HepG2 (cell line): ENCODE data around the gene TAF6. TPM values are rescaled to one million over a fixed set of nuclear protein-coding genes. Genes with fewer than 3 reads are reported as not detected.
A peak's percentile ranks its signal among the peaks of the same experiment; 100 is the strongest.

ENCODE experiments used
- ATAC-seq: fragments of 200-7000 bp; cut with Tn5 transposase; 3 replicates; pipeline ENCODE4 v1.9.1; 2020; ENCODE audit warnings: mild to moderate bottlenecking, moderate library complexity
- BruUV-seq: library from RNA; stranded (reverse); fragments of 400-500 nt; replicated peaks from 2 replicates; lab custom pipeline; 2021; lab: Mats Ljungman, UMichigan
- CTCF ChIA-PET: fragments of 300-600 bp; formaldehyde crosslinking; extraction: SDS; loops from one replicate; lab custom pipeline; 2021; ENCODE audit warnings: low total read pairs, inconsistent platforms, low intra/inter-chr PET ratio; lab: Yijun Ruan, JAX
- POLR2A ChIA-PET: fragments of 350-600 bp; sonication (Branson Sonifier 250); formaldehyde crosslinking; loops from one replicate; lab custom pipeline; 2020; ENCODE audit warnings: antibody characterized with exemption, inconsistent platforms; lab: Yijun Ruan, JAX
- DNase-seq: peaks from one replicate; pipeline ENCODE4 v3.0.0-alpha.2; 2015; ENCODE audit warnings: low spot score
- FAIRE-seq: peaks from 3 replicates; lab custom pipeline; 2011; peaks lifted over from hg19 to GRCh38; lab: Jason Lieb, UNC
- H2AFZ ChIP-seq: one replicate; pipeline ENCODE4 v1.6.1; 2011; ENCODE audit warnings: low read length, inconsistent platforms
- H3K27ac ChIP-seq: fragments of 300-600 bp; 3 replicates; pipeline ENCODE4 v1.8.0; 2011; ENCODE audit warnings: mixed run types, mild to moderate bottlenecking, mixed read lengths, low read length, inconsistent platforms; ENCODE audit not compliant: insufficient read depth; ENCODE audit errors: extremely low read length
- H3K27me3 ChIP-seq, 2 experiments: fragments of 200-600 bp in 1 of 2; 2 replicates in 1 of 2; 3 replicates in 1 of 2; pipeline versions ENCODE4 v1.6.0 to v1.8.0; 2011; ENCODE audit warnings: low read length in 2 of 2, mild to moderate bottlenecking in 2 of 2, moderate library complexity in 2 of 2, inconsistent platforms in 1 of 2; ENCODE audit not compliant: insufficient read depth in 2 of 2, control insufficient read depth in 1 of 2
- H3K36me3 ChIP-seq, 2 experiments: fragments of 200-600 bp in 1 of 2; replicated peaks in 1 of 2; 2 replicates in 1 of 2; 3 replicates in 1 of 2; pipeline versions ENCODE4 v1.5.1 to v1.8.0; 2011; ENCODE audit warnings: low read length in 2 of 2, inconsistent platforms in 1 of 2; ENCODE audit not compliant: insufficient read depth in 2 of 2, control insufficient read depth in 1 of 2
- H3K4me1 ChIP-seq: 2 replicates; pipeline ENCODE4 v1.5.1; 2012; ENCODE audit warnings: low read length, inconsistent platforms; ENCODE audit not compliant: insufficient read depth
- H3K4me2 ChIP-seq: 2 replicates; pipeline ENCODE4 v1.6.0; 2011; ENCODE audit warnings: low read depth, low read length, inconsistent platforms
- H3K4me3 ChIP-seq, 3 experiments: fragments of 200-600 bp in 1 of 3; sonication (generic), shearing (Covaris generic) in 1 of 3; replicated peaks in 1 of 3; 2 replicates each; pipeline ENCODE4 v1.5.1; 2011 to 2016; ENCODE audit warnings: low read length in 3 of 3, inconsistent platforms in 2 of 3, low read depth in 2 of 3, mild to moderate bottlenecking in 2 of 3, control low read depth in 1 of 3, mixed read lengths in 1 of 3; ENCODE audit not compliant: insufficient read depth in 1 of 3
- H3K79me2 ChIP-seq: one replicate; pipeline ENCODE4 v1.6.1; 2011; ENCODE audit warnings: low read length, inconsistent platforms; ENCODE audit not compliant: insufficient read depth
- H3K9ac ChIP-seq: 2 replicates; pipeline ENCODE4 v1.6.0; 2011; ENCODE audit warnings: mild to moderate bottlenecking, low read depth, low read length, inconsistent platforms; ENCODE audit not compliant: insufficient read depth
- H3K9me3 ChIP-seq: 2 replicates; pipeline ENCODE4 v1.5.1; 2012; ENCODE audit warnings: mild to moderate bottlenecking, low read length
- H4K20me1 ChIP-seq: 2 replicates; pipeline ENCODE4 v1.6.0; 2011; ENCODE audit warnings: inconsistent platforms, mild to moderate bottlenecking, low read length, moderate library complexity; ENCODE audit not compliant: insufficient read depth
- CEBPB ChIP-seq: IDR thresholded peaks from 2 replicates; pipeline ENCODE4 v1.6.1; 2011; ENCODE audit warnings: low read depth, low read length, improper control_type of control experiment, borderline replicate concordance
- CEBPG ChIP-seq: IDR thresholded peaks from 2 replicates; pipeline ENCODE4 v1.6.1; 2016
- HOXA9 ChIP-seq: sonication (generic); formaldehyde crosslinking; IDR thresholded peaks from 2 replicates; pipeline ENCODE4 v1.8.1; 2022; ENCODE audit warnings: missing genetic modification reagents, mild to moderate bottlenecking, moderate library complexity, borderline replicate concordance
- NFYB ChIP-seq: sonication (generic); formaldehyde crosslinking; IDR thresholded peaks from 2 replicates; pipeline ENCODE4 v1.4.0; 2020; ENCODE audit warnings: missing genetic modification reagents
- ZNF207 ChIP-seq: fragments of 450-650 bp; IDR thresholded peaks from 2 replicates; pipeline ENCODE4 v1.6.1; 2016; ENCODE audit warnings: antibody characterized with exemption, borderline replicate concordance
- ZNF460 ChIP-seq: sonication (generic); formaldehyde crosslinking; IDR thresholded peaks from 2 replicates; pipeline ENCODE4 v1.5.1; 2020; ENCODE audit warnings: missing genetic modification reagents, mild to moderate bottlenecking, borderline replicate concordance
- ZNF83 ChIP-seq: sonication (generic); formaldehyde crosslinking; IDR thresholded peaks from 2 replicates; pipeline ENCODE4 v1.4.0; 2020; ENCODE audit warnings: missing genetic modification reagents, mild to moderate bottlenecking, borderline replicate concordance
- ZNF839 ChIP-seq: sonication (generic); formaldehyde crosslinking; IDR thresholded peaks from 2 replicates; pipeline ENCODE4 v1.4.0; 2020; ENCODE audit warnings: missing genetic modification reagents, mild to moderate bottlenecking, borderline replicate concordance
- ZNF878 ChIP-seq: sonication (generic); formaldehyde crosslinking; IDR thresholded peaks from 2 replicates; pipeline ENCODE4 v1.8.1; 2023; ENCODE audit warnings: mild to moderate bottlenecking, missing genetic modification reagents, moderate library complexity
- WGBS: methylation state at CpG from one replicate; pipeline ENCODE4 v1.1.6; 2017; ENCODE audit warnings: low lambda C conversion rate; 5-methylcytosine and 5-hydroxymethylcytosine counted together
- in situ Hi-C: cut with HindIII; loops from 2 replicates; pipeline ENCODE4 v1.10.0; 2017; ENCODE audit warnings: low pct_unique_long_range_greater_than_20kb; ENCODE audit not compliant: extremely low pct_ligation_motif_present
- intact Hi-C: fragments of 100-400 bp; cut with micrococcal nuclease; formaldehyde crosslinking; loops from one replicate; pipeline ENCODE4 v1.10.0; 2022; ENCODE audit not compliant: unreplicated experiment
- polyA plus RNA-seq, 8 experiments: library from polyadenylated mRNA; depleted of rRNA in 3 of 8; stranded (reverse) in 7 of 8; unstranded in 1 of 8; fragments of >200 nt; fragmentation: Illumina TruSeq in 4 of 8; extraction: Trizol in 4 of 8; gene quantifications; 2 replicates each; pipeline versions ENCODE4 v1.2.1 to v1.2.3, GENCODE V29; 2011 to 2016; ENCODE audit warnings: low read depth in 4 of 8, missing spikeins in 1 of 8, mixed read lengths in 1 of 8; ENCODE audit not compliant: insufficient read depth in 1 of 8
- total RNA-seq, 5 experiments: library from RNA; depleted of rRNA; stranded (reverse); fragments of >200 nt; fragmentation: Illumina TruSeq; extraction: Trizol; gene quantifications; 2 replicates each; pipeline ENCODE4 v1.2.3, GENCODE V29; 2016; ENCODE audit warnings: low read depth in 1 of 5
- TF ChIP-seq, protein P1 (sequence below): IDR thresholded peaks from 2 replicates; pipeline ENCODE4 v1.6.1; 2016
- TF ChIP-seq, protein P2 (sequence below): sonication (generic); formaldehyde crosslinking; IDR thresholded peaks from 2 replicates; pipeline ENCODE4 v1.5.1; 2020; ENCODE audit warnings: mild to moderate bottlenecking, moderate library complexity, missing genetic modification reagents
- TF ChIP-seq, protein P3 (sequence below): sonication (generic); formaldehyde crosslinking; IDR thresholded peaks from 2 replicates; pipeline ENCODE4 v1.5.1; 2020; ENCODE audit warnings: missing genetic modification reagents, mild to moderate bottlenecking, borderline replicate concordance
- TF ChIP-seq, protein P4 (sequence below): IDR thresholded peaks from 2 replicates; pipeline ENCODE4 v1.6.1; 2016; ENCODE audit warnings: low read depth, control low read depth
- TF ChIP-seq, protein P5 (sequence below): sonication (generic); formaldehyde crosslinking; IDR thresholded peaks from 2 replicates; pipeline ENCODE4 v1.5.0; 2020; ENCODE audit warnings: missing genetic modification reagents, mild to moderate bottlenecking, borderline replicate concordance

Gene TAF6
- total and polyA plus RNA-seq, 2 of the 13 experiments (the other 11 are each of a cell fraction or from before 2014, with no cell fraction given) = 12.9 to 18.8 TPM

DNA sequence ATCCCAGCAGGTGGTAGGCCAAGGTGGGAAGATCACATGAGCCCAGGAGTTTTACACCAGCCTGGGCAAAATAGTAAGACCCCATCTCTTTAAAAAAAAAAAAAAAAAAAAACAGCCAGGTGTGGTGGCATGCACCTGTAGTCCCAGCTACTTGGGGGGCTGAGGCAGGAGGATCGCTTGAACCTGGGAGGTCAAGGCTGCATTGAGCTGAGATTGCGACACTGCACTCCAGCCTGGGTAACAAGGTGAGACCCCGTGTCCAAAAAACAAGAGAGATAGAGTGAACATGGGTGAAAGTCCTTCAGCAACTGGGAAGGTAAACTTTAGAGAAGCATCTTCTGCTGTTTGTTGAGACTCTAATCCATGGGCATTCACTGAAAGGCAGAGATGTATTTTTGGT lies 23.3 kb upstream of the TAF6 start:
- in situ Hi-C loops = no loop called here
- Histone ChIP-seq H3K27ac (no peak overlapping the region), H2AFZ (no peak overlapping the region), H3K9me3 (no peaks in the 10 kb centered on the region), H4K20me1 (no peaks in the 10 kb centered on the region), H3K36me3 (no peaks in the 10 kb centered on the region), H3K4me1 (peaks cover 13% of the 10 kb centered on the region), H3K79me2 (no peaks in the 10 kb centered on the region), H3K27me3 (no peaks in the 10 kb centered on the region), H3K4me3 (no peak overlapping the region), H3K4me2 (no peak overlapping the region), H3K9ac (no peak overlapping the region)
- ChIA-PET POLR2A (interaction anchor here (1.2 kb wide), 1 partner anchor 12 kb away, joined by 3 read pairs; no protein-coding TSS in a partner anchor), CTCF (no interaction called here)
- no peak for ATAC-seq
- DNase-seq = no peak
- WGBS = 13% methylated on average over 3 of the region's 3 CpGs
- no peak for TF ChIP-seq ZNF83 (CRISPR knock-in tag)
- TF ChIP-seq, protein P1, sequence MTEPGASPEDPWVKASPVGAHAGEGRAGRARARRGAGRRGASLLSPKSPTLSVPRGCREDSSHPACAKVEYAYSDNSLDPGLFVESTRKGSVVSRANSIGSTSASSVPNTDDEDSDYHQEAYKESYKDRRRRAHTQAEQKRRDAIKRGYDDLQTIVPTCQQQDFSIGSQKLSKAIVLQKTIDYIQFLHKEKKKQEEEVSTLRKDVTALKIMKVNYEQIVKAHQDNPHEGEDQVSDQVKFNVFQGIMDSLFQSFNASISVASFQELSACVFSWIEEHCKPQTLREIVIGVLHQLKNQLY = no peak
- TF ChIP-seq ZNF460 (CRISPR knock-in tag) = peak; percentile 72; the same call in 1 of the 2 replicates
- no peak for TF ChIP-seq ZNF839 (CRISPR knock-in tag)
- TF ChIP-seq, protein P2, sequence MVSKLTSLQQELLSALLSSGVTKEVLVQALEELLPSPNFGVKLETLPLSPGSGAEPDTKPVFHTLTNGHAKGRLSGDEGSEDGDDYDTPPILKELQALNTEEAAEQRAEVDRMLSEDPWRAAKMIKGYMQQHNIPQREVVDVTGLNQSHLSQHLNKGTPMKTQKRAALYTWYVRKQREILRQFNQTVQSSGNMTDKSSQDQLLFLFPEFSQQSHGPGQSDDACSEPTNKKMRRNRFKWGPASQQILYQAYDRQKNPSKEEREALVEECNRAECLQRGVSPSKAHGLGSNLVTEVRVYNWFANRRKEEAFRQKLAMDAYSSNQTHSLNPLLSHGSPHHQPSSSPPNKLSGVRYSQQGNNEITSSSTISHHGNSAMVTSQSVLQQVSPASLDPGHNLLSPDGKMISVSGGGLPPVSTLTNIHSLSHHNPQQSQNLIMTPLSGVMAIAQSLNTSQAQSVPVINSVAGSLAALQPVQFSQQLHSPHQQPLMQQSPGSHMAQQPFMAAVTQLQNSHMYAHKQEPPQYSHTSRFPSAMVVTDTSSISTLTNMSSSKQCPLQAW = no peak
- no peak for TF ChIP-seq ZNF207
- no peak for TF ChIP-seq ZNF878 (CRISPR knock-in tag)
- TF ChIP-seq NFYB = no peak
- 0 out of 2 replicates have a peak, but pooled peaks have one; percentile 18 for TF ChIP-seq CEBPG (CRISPR knock-in tag)
- TF ChIP-seq, protein P3, sequence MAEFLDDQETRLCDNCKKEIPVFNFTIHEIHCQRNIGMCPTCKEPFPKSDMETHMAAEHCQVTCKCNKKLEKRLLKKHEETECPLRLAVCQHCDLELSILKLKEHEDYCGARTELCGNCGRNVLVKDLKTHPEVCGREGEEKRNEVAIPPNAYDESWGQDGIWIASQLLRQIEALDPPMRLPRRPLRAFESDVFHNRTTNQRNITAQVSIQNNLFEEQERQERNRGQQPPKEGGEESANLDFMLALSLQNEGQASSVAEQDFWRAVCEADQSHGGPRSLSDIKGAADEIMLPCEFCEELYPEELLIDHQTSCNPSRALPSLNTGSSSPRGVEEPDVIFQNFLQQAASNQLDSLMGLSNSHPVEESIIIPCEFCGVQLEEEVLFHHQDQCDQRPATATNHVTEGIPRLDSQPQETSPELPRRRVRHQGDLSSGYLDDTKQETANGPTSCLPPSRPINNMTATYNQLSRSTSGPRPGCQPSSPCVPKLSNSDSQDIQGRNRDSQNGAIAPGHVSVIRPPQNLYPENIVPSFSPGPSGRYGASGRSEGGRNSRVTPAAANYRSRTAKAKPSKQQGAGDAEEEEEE = no peak
- TF ChIP-seq, protein P4, sequence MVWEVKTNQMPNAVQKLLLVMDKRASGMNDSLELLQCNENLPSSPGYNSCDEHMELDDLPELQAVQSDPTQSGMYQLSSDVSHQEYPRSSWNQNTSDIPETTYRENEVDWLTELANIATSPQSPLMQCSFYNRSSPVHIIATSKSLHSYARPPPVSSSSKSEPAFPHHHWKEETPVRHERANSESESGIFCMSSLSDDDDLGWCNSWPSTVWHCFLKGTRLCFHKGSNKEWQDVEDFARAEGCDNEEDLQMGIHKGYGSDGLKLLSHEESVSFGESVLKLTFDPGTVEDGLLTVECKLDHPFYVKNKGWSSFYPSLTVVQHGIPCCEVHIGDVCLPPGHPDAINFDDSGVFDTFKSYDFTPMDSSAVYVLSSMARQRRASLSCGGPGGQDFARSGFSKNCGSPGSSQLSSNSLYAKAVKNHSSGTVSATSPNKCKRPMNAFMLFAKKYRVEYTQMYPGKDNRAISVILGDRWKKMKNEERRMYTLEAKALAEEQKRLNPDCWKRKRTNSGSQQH (CRISPR knock-in tag) = no peak
- 0 out of 2 replicates have a peak, but pooled peaks have one; percentile 39 for TF ChIP-seq CEBPB
- TF ChIP-seq, protein P5, sequence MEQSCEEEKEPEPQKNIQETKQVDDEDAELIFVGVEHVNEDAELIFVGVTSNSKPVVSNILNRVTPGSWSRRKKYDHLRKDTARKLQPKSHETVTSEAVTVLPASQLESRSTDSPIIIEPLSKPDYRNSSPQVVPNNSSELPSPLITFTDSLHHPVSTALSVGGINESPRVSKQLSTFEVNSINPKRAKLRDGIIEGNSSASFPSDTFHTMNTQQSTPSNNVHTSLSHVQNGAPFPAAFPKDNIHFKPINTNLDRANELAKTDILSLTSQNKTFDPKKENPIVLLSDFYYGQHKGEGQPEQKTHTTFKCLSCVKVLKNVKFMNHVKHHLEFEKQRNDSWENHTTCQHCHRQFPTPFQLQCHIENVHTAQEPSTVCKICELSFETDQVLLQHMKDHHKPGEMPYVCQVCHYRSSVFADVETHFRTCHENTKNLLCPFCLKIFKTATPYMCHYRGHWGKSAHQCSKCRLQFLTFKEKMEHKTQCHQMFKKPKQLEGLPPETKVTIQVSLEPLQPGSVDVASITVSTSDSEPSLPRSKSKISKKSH (CRISPR knock-in tag) = no peak
- no peak for TF ChIP-seq HOXA9 (CRISPR knock-in tag)
- no peak for FAIRE-seq
- BruUV-seq = no TSS peak
- intact Hi-C loops = no loop called here
